ENCODE measurements around the gene STAG3. TPM values are rescaled to one million over a fixed set of nuclear protein-coding genes. Genes with fewer than 3 reads are reported as not detected.

Gene STAG3
- total and polyA plus RNA-seq, 9 of the 15 experiments (the other 6 are each of a cell fraction or from before 2014, with no cell fraction given): 0.54 to 2.5 (median 1.7) TPM

- TF ChIP-seq MGA (IDR thresholded peaks at IDR 0.05): no peak
- TF ChIP-seq FOXK2 (conservative IDR thresholded peaks at IDR 0.05 in 1 of 2, IDR thresholded peaks at IDR 0.05 in 1 of 2; ENCODE audit: low read depth in 2 of 2): 0 out of 4 replicates have a peak, but pooled peaks of 1 of the 2 experiments have one; percentile 17
- TF ChIP-seq POLR2AphosphoS5 (IDR thresholded peaks at IDR 0.05; ENCODE audit: control insufficient read depth, insufficient read depth, low read depth, low read length): no peak
- no peak for TF ChIP-seq ZBTB1 (CRISPR knock-in tag; IDR thresholded peaks at IDR 0.05; ENCODE audit: borderline replicate concordance, low read depth)
- TF ChIP-seq DPF2 (IDR thresholded peaks at IDR 0.05): peak; percentile 44; the same call in 1 of the 2 replicates
- TF ChIP-seq NCOA4 (IDR thresholded peaks at IDR 0.05; ENCODE audit: partially characterized antibody): no peak
- peak; percentile 56; the same call in 1 of the 2 replicates for TF ChIP-seq TOE1 (IDR thresholded peaks at IDR 0.05; ENCODE audit: borderline replicate concordance)
- TF ChIP-seq TOE1 (CRISPR knock-in tag; IDR thresholded peaks at IDR 0.05; ENCODE audit: borderline replicate concordance, low read depth): no peak
- peak; percentile 99 for TF ChIP-seq RAD21 (CRISPR knock-in tag; conservative IDR thresholded peaks at IDR 0.05 in 1 of 2, IDR thresholded peaks at IDR 0.05 in 1 of 2)
- no peak for TF ChIP-seq POLR2G (IDR thresholded peaks at IDR 0.05; ENCODE audit: low read depth, low read length)
- no peak for TF ChIP-seq ESRRA (IDR thresholded peaks at IDR 0.05; ENCODE audit: borderline replicate concordance, low read depth)
- peak; percentile 77 for TF ChIP-seq BRD9 (IDR thresholded peaks at IDR 0.05; ENCODE audit: low read depth, partially characterized antibody)
- no peak for TF ChIP-seq CTCFL (IDR thresholded peaks at IDR 0.05; ENCODE audit: borderline replicate concordance, insufficient read depth, low read depth, low read length, poor library complexity, severe bottlenecking)
- no peak for TF ChIP-seq ZNF668 (CRISPR knock-in tag; IDR thresholded peaks at IDR 0.05)
- TF ChIP-seq ZNF24 (IDR thresholded peaks at IDR 0.05): peak; percentile 16; the same call in 1 of the 2 replicates
Observed at GRCh38 chr7:100132697-100133151, 45.0 kb upstream of the STAG3 start (continued).

Measured in K562 (cell line).